ENCODE measurements around the gene PTCD3. TPM values are rescaled to one million over a fixed set of nuclear protein-coding genes. Genes with fewer than 3 reads are reported as not detected.
A peak's percentile ranks its signal among the peaks of the same experiment; 100 is the strongest.

PTCD3 gene
- total RNA-seq, 4 donors from 2014 or later, result 61.5 to 103 (median 73.7) TPM

DNA sequence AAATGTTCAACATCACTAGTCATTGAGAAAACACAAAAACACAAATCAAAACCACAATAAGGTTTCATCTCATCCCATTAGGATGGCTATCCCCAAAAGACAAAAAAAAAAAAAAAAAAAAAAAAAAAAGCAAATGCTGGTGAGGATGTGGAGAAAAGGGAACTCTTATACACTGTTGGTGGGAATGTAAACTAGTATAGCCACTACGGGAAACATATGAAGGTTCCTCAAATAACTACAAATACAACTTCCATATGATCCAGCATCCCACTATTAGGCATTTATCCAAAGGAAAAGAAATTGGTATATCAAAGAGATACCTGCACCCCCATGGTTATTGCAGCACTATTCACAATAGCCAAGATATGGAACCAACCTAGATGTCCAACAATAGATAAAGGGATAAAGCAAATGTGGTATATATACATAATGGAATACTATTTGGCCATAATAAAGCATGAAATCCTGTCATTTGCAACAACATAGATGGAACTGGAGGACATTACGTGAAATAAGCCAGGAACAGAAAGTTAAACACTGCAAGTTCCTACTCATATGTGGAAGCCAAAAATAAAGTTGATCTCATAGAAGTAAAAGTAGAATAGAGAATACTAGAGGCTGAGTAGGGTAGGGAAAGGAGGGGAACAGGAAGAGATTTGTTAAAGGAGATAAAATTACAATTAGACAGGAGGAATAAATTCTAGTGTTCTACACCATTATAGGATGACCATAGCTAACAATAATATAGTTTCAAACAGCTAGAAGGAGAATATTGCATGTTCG lies 8.7 kb upstream of the PTCD3 start:
- Histone ChIP-seq H3K36me3 (peaks cover 0 to 90% (median 0%) of the 10 kb centered on the region in 3 donors), H3K4me1 (no peaks in the 10 kb centered on the region), H3K4me3 (no peak overlapping the region), H3K27me3 (no peaks in the 10 kb centered on the region), H3K9me3 (no peaks in the 10 kb centered on the region), H3K27ac (no peak overlapping the region)
- DNase-seq (ENCODE audit: low spot score in 2 of 2), result no peak
- TF ChIP-seq POLR2A (IDR thresholded peaks at IDR 0.05) (no peak), EP300 (IDR thresholded peaks at IDR 0.05) (no peak)
- TF ChIP-seq, protein P1, sequence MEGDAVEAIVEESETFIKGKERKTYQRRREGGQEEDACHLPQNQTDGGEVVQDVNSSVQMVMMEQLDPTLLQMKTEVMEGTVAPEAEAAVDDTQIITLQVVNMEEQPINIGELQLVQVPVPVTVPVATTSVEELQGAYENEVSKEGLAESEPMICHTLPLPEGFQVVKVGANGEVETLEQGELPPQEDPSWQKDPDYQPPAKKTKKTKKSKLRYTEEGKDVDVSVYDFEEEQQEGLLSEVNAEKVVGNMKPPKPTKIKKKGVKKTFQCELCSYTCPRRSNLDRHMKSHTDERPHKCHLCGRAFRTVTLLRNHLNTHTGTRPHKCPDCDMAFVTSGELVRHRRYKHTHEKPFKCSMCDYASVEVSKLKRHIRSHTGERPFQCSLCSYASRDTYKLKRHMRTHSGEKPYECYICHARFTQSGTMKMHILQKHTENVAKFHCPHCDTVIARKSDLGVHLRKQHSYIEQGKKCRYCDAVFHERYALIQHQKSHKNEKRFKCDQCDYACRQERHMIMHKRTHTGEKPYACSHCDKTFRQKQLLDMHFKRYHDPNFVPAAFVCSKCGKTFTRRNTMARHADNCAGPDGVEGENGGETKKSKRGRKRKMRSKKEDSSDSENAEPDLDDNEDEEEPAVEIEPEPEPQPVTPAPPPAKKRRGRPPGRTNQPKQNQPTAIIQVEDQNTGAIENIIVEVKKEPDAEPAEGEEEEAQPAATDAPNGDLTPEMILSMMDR (IDR thresholded peaks at IDR 0.05), result no peak
- WGBS, 2 donors, result 94 to 95% methylated on average over 3 of the region's 3 CpGs

GRCh38 chr2:86097913-86098312 lies 8.1 kb upstream of the PTCD3 start:
- WGBS, 2 donors, result 89 to 94% methylated on average over 1 of the region's 1 CpG
- TF ChIP-seq, protein P1 (IDR thresholded peaks at IDR 0.05), result no peak
- TF ChIP-seq POLR2A (IDR thresholded peaks at IDR 0.05), result no peak
- no peak for TF ChIP-seq EP300 (IDR thresholded peaks at IDR 0.05)
- peaks cover 0 to 92% (median 0%) of the 10 kb centered on the region in 3 donors for H3K36me3 ChIP-seq

GRCh38 chr2:86102157-86102556 lies 3.9 kb upstream of the PTCD3 start:
- no peaks in the 10 kb centered on the region for H3K27me3 ChIP-seq
- DNase-seq (ENCODE audit: low spot score in 2 of 2), result no peak
- peaks cover 0 to 28% (median 14%) of the 10 kb centered on the region in 4 donors for H3K4me1 ChIP-seq
- H3K36me3 ChIP-seq, result peaks cover 0 to 61% (median 0%) of the 10 kb centered on the region in 3 donors
- no peak overlapping the region for H3K4me3 ChIP-seq
- no peaks in the 10 kb centered on the region for H3K9me3 ChIP-seq
- H3K27ac ChIP-seq, result no peak overlapping the region
- TF ChIP-seq, protein P1 (IDR thresholded peaks at IDR 0.05), result no peak
- no peak for TF ChIP-seq EP300 (IDR thresholded peaks at IDR 0.05)
- no peak for TF ChIP-seq POLR2A (IDR thresholded peaks at IDR 0.05)

More at GRCh38 chr2:86097913-86098312, 8.1 kb upstream of the PTCD3 start:
- DNase-seq (ENCODE audit: low spot score in 2 of 2), result no peak
- H3K4me1 ChIP-seq, result peaks cover 0 to under 1% (median 0%) of the 10 kb centered on the region in 4 donors
- H3K9me3 ChIP-seq, result no peaks in the 10 kb centered on the region
- no peak overlapping the region for H3K27ac ChIP-seq
- no peaks in the 10 kb centered on the region for H3K27me3 ChIP-seq
- H3K4me3 ChIP-seq, result no peak overlapping the region

GRCh38 chr2:86105252-86105968 lies 625 bp upstream of the PTCD3 start, which contains the start of gene POLR1A:
Gene POLR1A, minus strand, starts transcription at chr2:86105886. Its CDS starts 110 bp downstream, at chr2:86105776.
- H3K36me3 ChIP-seq, result peaks cover 0 to 36% (median 0%) of the 10 kb centered on the region in 3 donors
- TF ChIP-seq POLR2A (IDR thresholded peaks at IDR 0.05) (no peak), EP300 (IDR thresholded peaks at IDR 0.05) (no peak)
- TF ChIP-seq, protein P1 (IDR thresholded peaks at IDR 0.05), result peak in 2 of 5 experiments; percentile 33 to 49
- H3K27ac ChIP-seq, result peak within 1 kb of the TSS; percentile 69 to 88 (median 84)
- WGBS, 2 donors, result 0 to 1% methylated on average over 37 to 38 of the region's 38 CpGs
- H3K4me1 ChIP-seq, result peaks cover 0 to 42% (median 20%) of the 10 kb centered on the region in 4 donors
- H3K27me3 ChIP-seq, result no peaks in the 10 kb centered on the region
- H3K9me3 ChIP-seq, result no peaks in the 10 kb centered on the region
- peak; percentile 77 to 90 for DNase-seq (ENCODE audit: low spot score in 2 of 2)
- H3K4me3 ChIP-seq, result peak within 1 kb of the TSS; percentile 69 to 92 (median 85)
